ENCODE measurements around the gene SLC13A3.

Gene SLC13A3

GRCh38 chr20:46640044-46640443 lies 11.2 kb downstream of the SLC13A3 start:
- Histone ChIP-seq H3K27me3 (ENCODE audit: control insufficient read depth, low read length) (no peaks in the 10 kb centered on the region), H3K27ac (ENCODE audit: low read depth, low read length) (no peak overlapping the region), H4K20me1 (ENCODE audit: control insufficient read depth, insufficient read depth, low read depth, low read length) (no peaks in the 10 kb centered on the region), H3K79me2 (ENCODE audit: control insufficient read depth, low read length) (no peaks in the 10 kb centered on the region), H3K9me3 (ENCODE audit: control insufficient read depth, insufficient read depth, low read length) (no peaks in the 10 kb centered on the region), H3K4me2 (ENCODE audit: low read length) (no peak overlapping the region), H3K9me2 (replicated peaks; ENCODE audit: control insufficient read depth, low read length) (no peaks in the 10 kb centered on the region), H3F3A (ENCODE audit: control insufficient read depth, insufficient read depth) (no peaks in the 10 kb centered on the region), H3K4me1 (ENCODE audit: control insufficient read depth, low read length) (no peaks in the 10 kb centered on the region), H3K4me3 (ENCODE audit: low read length) (no peak overlapping the region), H3K36me3 (ENCODE audit: control insufficient read depth, low read length) (no peaks in the 10 kb centered on the region)
- no peak for TF ChIP-seq CTCF (IDR thresholded peaks at IDR 0.05; ENCODE audit: low read depth, low read length, poor library complexity, severe bottlenecking)
- no peak for TF ChIP-seq EZH2phosphoT487 (IDR thresholded peaks at IDR 0.05; ENCODE audit: borderline replicate concordance, low read length)

- no peak overlapping the region for H3K4me3 ChIP-seq (ENCODE audit: low read length)
- H3K79me2 ChIP-seq (ENCODE audit: control insufficient read depth, low read length) = no peaks in the 10 kb centered on the region
- no peaks in the 10 kb centered on the region for H3K9me2 ChIP-seq (replicated peaks; ENCODE audit: control insufficient read depth, low read length)
- H3K4me1 ChIP-seq (ENCODE audit: control insufficient read depth, low read length) = no peaks in the 10 kb centered on the region
- TF ChIP-seq CTCF (IDR thresholded peaks at IDR 0.05; ENCODE audit: low read depth, low read length, poor library complexity, severe bottlenecking) (no peak), EZH2phosphoT487 (IDR thresholded peaks at IDR 0.05; ENCODE audit: borderline replicate concordance, low read length) (no peak)
- H3K27ac ChIP-seq (ENCODE audit: low read depth, low read length) = no peak overlapping the region
- no peaks in the 10 kb centered on the region for H3K27me3 ChIP-seq (ENCODE audit: control insufficient read depth, low read length)
- no peaks in the 10 kb centered on the region for H4K20me1 ChIP-seq (ENCODE audit: control insufficient read depth, insufficient read depth, low read depth, low read length)
- H3K36me3 ChIP-seq (ENCODE audit: control insufficient read depth, low read length) = no peaks in the 10 kb centered on the region
- no peak overlapping the region for H3K4me2 ChIP-seq (ENCODE audit: low read length)
- H3K9me3 ChIP-seq (ENCODE audit: control insufficient read depth, insufficient read depth, low read length) = no peaks in the 10 kb centered on the region
- H3F3A ChIP-seq (ENCODE audit: control insufficient read depth, insufficient read depth) = no peaks in the 10 kb centered on the region
Observed at GRCh38 chr20:46639587-46639986, 11.7 kb downstream of the SLC13A3 start.

- H3K9me3 ChIP-seq (ENCODE audit: control insufficient read depth, insufficient read depth, low read length) = no peaks in the 10 kb centered on the region
- no peaks in the 10 kb centered on the region for H3K9me2 ChIP-seq (replicated peaks; ENCODE audit: control insufficient read depth, low read length)
- H3K79me2 ChIP-seq (ENCODE audit: control insufficient read depth, low read length) = no peaks in the 10 kb centered on the region
- H3K27me3 ChIP-seq (ENCODE audit: control insufficient read depth, low read length) = no peaks in the 10 kb centered on the region
- H3K4me2 ChIP-seq (ENCODE audit: low read length) = no peak overlapping the region
- H3K4me3 ChIP-seq (ENCODE audit: low read length) = no peak overlapping the region
- H3K4me1 ChIP-seq (ENCODE audit: control insufficient read depth, low read length) = no peaks in the 10 kb centered on the region
- no peak overlapping the region for H3K27ac ChIP-seq (ENCODE audit: low read depth, low read length)
- TF ChIP-seq CTCF (IDR thresholded peaks at IDR 0.05; ENCODE audit: low read depth, low read length, poor library complexity, severe bottlenecking) = no peak
- no peak for TF ChIP-seq EZH2phosphoT487 (IDR thresholded peaks at IDR 0.05; ENCODE audit: borderline replicate concordance, low read length)
- H4K20me1 ChIP-seq (ENCODE audit: control insufficient read depth, insufficient read depth, low read depth, low read length) = no peaks in the 10 kb centered on the region
- no peaks in the 10 kb centered on the region for H3K36me3 ChIP-seq (ENCODE audit: control insufficient read depth, low read length)
- no peaks in the 10 kb centered on the region for H3F3A ChIP-seq (ENCODE audit: control insufficient read depth, insufficient read depth)
Observed at GRCh38 chr20:46638898-46639274, 12.4 kb downstream of the SLC13A3 start.

All from DOHH2 (cell line).